K562 (cell line): ENCODE measurements around the gene HMGN3. TPM values are rescaled to one million over a fixed set of nuclear protein-coding genes. Genes with fewer than 3 reads are reported as not detected.

ENCODE experiments used
- ATAC-seq: fragments of 200-7000 bp; cut with Tn5 transposase; 3 replicates; pipeline ENCODE4 v1.9.1; 2020; ENCODE audit warnings: moderate library complexity
- BruUV-seq: library from RNA; stranded (reverse); fragments of 400-500 nt; replicated peaks from 2 replicates; lab custom pipeline; 2021; lab: Mats Ljungman, UMichigan
- CTCF ChIA-PET: fragments of 300-600 bp; formaldehyde crosslinking; extraction: SDS; loops from one replicate; lab custom pipeline; 2021; ENCODE audit warnings: low intra/inter-chr PET ratio; lab: Yijun Ruan, JAX
- POLR2A ChIA-PET: fragments of 300-600, 350-650 bp; sonication (Branson Sonifier 250); formaldehyde crosslinking; extraction: SDS; loops from one replicate; lab custom pipeline; 2021; ENCODE audit warnings: antibody characterized with exemption, inconsistent platforms; lab: Yijun Ruan, JAX
- DNase-seq, 4 experiments: peaks; one replicate each; pipeline versions ENCODE4 v3.0.0 to v3.0.0-alpha.2; 2011 to 2018; ENCODE audit warnings: low spot score in 3 of 4, mixed read lengths in 3 of 4; ENCODE audit errors: extremely low read depth in 1 of 4
- FAIRE-seq: peaks from 2 replicates; lab custom pipeline; 2011; peaks lifted over from hg19 to GRCh38; lab: Jason Lieb, UNC
- H2AFZ ChIP-seq: 2 replicates; pipeline ENCODE4 v1.6.0; 2011; ENCODE audit warnings: low read depth, low read length, control low read depth, inconsistent platforms
- H3K27ac ChIP-seq: fragments of 200-600 bp; 3 replicates; pipeline ENCODE4 v1.8.0; 2011; ENCODE audit warnings: low read depth, mild to moderate bottlenecking, control low read depth, inconsistent platforms, low read length, moderate library complexity, mixed read lengths; ENCODE audit errors: extremely low read depth
- H3K27me3 ChIP-seq, 2 experiments: fragments of 300-600 bp in 1 of 2; 2 replicates in 1 of 2; 3 replicates in 1 of 2; pipeline versions ENCODE4 v1.6.0 to v1.8.0; 2011; ENCODE audit warnings: inconsistent platforms in 2 of 2, low read length in 2 of 2, mild to moderate bottlenecking in 1 of 2, mixed read lengths in 1 of 2, moderate library complexity in 1 of 2; ENCODE audit not compliant: control insufficient read depth in 2 of 2, insufficient read depth in 2 of 2
- H3K36me3 ChIP-seq: fragments of 300-600 bp; 3 replicates; pipeline ENCODE4 v1.8.0; 2011; ENCODE audit warnings: mild to moderate bottlenecking, low read length, inconsistent platforms; ENCODE audit not compliant: control insufficient read depth, insufficient read depth
- H3K4me1 ChIP-seq, 2 experiments: fragments of 200-600 bp in 1 of 2; replicated peaks in 1 of 2; 2 replicates in 1 of 2; 3 replicates in 1 of 2; pipeline versions ENCODE4 v1.5.1 to v1.8.0; 2011; ENCODE audit warnings: inconsistent platforms in 2 of 2, low read length in 2 of 2, mild to moderate bottlenecking in 1 of 2, mixed read lengths in 1 of 2, moderate library complexity in 1 of 2; ENCODE audit not compliant: control insufficient read depth in 2 of 2, insufficient read depth in 2 of 2
- H3K4me2 ChIP-seq: 2 replicates; pipeline ENCODE4 v1.6.1; 2011; ENCODE audit warnings: low read length, control low read depth, inconsistent platforms, mixed read lengths; ENCODE audit not compliant: insufficient read depth
- H3K4me3 ChIP-seq: fragments of 200-600 bp; sonication (generic), shearing (Covaris generic); 2 replicates; pipeline ENCODE4 v1.5.1; 2016; ENCODE audit warnings: control low read depth, inconsistent platforms
- H3K79me2 ChIP-seq: fragments of 200-600 bp; 3 replicates; pipeline ENCODE4 v1.8.0; 2011; ENCODE audit warnings: low read length, inconsistent platforms; ENCODE audit not compliant: control insufficient read depth, insufficient read depth
- H3K9ac ChIP-seq, 2 experiments: 2 replicates each; pipeline versions ENCODE4 v1.6.0 to v1.6.1; 2011; ENCODE audit warnings: low read depth in 2 of 2, low read length in 2 of 2, control low read depth in 1 of 2, inconsistent platforms in 1 of 2, mild to moderate bottlenecking in 1 of 2, mixed read lengths in 1 of 2; ENCODE audit not compliant: insufficient read depth in 1 of 2
- H3K9me1 ChIP-seq: one replicate; pipeline ENCODE4 v1.6.0; 2011; ENCODE audit warnings: inconsistent platforms, mild to moderate bottlenecking, low read length, moderate library complexity; ENCODE audit not compliant: control insufficient read depth, insufficient read depth
- H3K9me3 ChIP-seq: replicated peaks from 2 replicates; pipeline ENCODE4 v1.5.1; 2011; ENCODE audit warnings: low read depth, low read length, inconsistent platforms; ENCODE audit not compliant: control insufficient read depth, insufficient read depth
- H4K20me1 ChIP-seq: replicated peaks from 2 replicates; pipeline ENCODE4 v1.6.1; 2011; ENCODE audit warnings: low read length, inconsistent platforms, mixed read lengths; ENCODE audit not compliant: control insufficient read depth, insufficient read depth
- KAT8 ChIP-seq: fragments of 450-650 bp; IDR thresholded peaks from 2 replicates; pipeline ENCODE4 v1.6.1; 2016; ENCODE audit warnings: low read depth, mild to moderate bottlenecking
- NFRKB ChIP-seq: fragments of 450-650 bp; IDR thresholded peaks from 2 replicates; pipeline ENCODE4 v1.6.1; 2016; ENCODE audit warnings: low read depth
- NONO ChIP-seq, 2 experiments: fragments of 200-400 bp in 1 of 2; fragments of 450-650 bp in 1 of 2; formaldehyde crosslinking in 1 of 2; IDR thresholded peaks; 2 replicates each; pipeline ENCODE4 v1.6.1; 2017; ENCODE audit warnings: low read depth in 2 of 2, mild to moderate bottlenecking in 2 of 2, moderate library complexity in 2 of 2, low read length in 1 of 2
- SPI1 ChIP-seq: IDR thresholded peaks from 2 replicates; pipeline ENCODE4 v1.6.1; 2011; ENCODE audit warnings: low read depth, low read length, control low read depth, borderline replicate concordance
- SRSF3 ChIP-seq: fragments of 200-400 bp; formaldehyde crosslinking; IDR thresholded peaks from 2 replicates; pipeline ENCODE4 v1.6.1; 2016; ENCODE audit warnings: mild to moderate bottlenecking, low read length, moderate library complexity; ENCODE audit not compliant: insufficient read depth
- ZNF184 ChIP-seq: sonication (generic); formaldehyde crosslinking; IDR thresholded peaks from 2 replicates; pipeline ENCODE4 v1.5.0; 2020; ENCODE audit warnings: missing genetic modification reagents
- ZNF41 ChIP-seq: fragments of 250-450 bp; sonication (Bioruptor Pico); conservative IDR thresholded peaks from 2 replicates; pipeline ENCODE4 v1.4.0; 2020; ENCODE audit warnings: mild to moderate bottlenecking
- ZNF695 ChIP-seq: fragments of 450-650 bp; formaldehyde crosslinking; IDR thresholded peaks from 2 replicates; pipeline ENCODE4 v1.4.0; 2020; ENCODE audit warnings: mild to moderate bottlenecking, moderate library complexity
- ZNF778 ChIP-seq: fragments of 450-650 bp; formaldehyde crosslinking; IDR thresholded peaks from 2 replicates; pipeline ENCODE4 v1.4.0; 2020; ENCODE audit warnings: mild to moderate bottlenecking, moderate library complexity
- WGBS: fragments of 100-300 bp; shearing (Covaris generic); methylation state at CpG from one replicate; pipeline ENCODE4 v1.1.6; 2016; ENCODE audit warnings: low coverage, mixed read lengths; ENCODE audit not compliant: insufficient coverage; ENCODE audit errors: missing lambda C conversion rate; 5-methylcytosine and 5-hydroxymethylcytosine counted together
- in situ Hi-C: fragments of 300-500 bp; cut with MboI; formaldehyde crosslinking; loops from 4 replicates; pipeline ENCODE4 v1.15.0; 2018; ENCODE audit warnings: inconsistent platforms, mixed read lengths
- intact Hi-C: fragments of 100-400 bp; cut with micrococcal nuclease; formaldehyde crosslinking; loops from 2 replicates; pipeline ENCODE4 v1.14.2; 2022
- polyA plus RNA-seq, 8 experiments: library from polyadenylated mRNA; depleted of rRNA in 4 of 8; stranded (reverse) in 5 of 8; unstranded in 3 of 8; fragments of >200 nt; fragmentation: Nextera tagmentation in 2 of 8; fragmentation: Illumina TruSeq in 1 of 8; extraction: Ambion mirVana in 2 of 8; extraction: Trizol in 1 of 8; gene quantifications; 2 replicates each; pipeline versions ENCODE4 v1.2.1 to v1.2.3, GENCODE V29; 2011 to 2014; ENCODE audit warnings: inconsistent platforms in 1 of 8, missing spikeins in 1 of 8
- total RNA-seq, 7 experiments: library from RNA; depleted of rRNA in 6 of 7; stranded (reverse); fragments of >200 nt in 6 of 7; fragmentation: Illumina TruSeq in 2 of 7; extraction: Trizol in 2 of 7; gene quantifications; 2 replicates each; pipeline versions ENCODE4 v1.2.1 to v1.2.3, GENCODE V29; 2011 to 2021; ENCODE audit warnings: low replicate concordance in 1 of 7

The HMGN3 gene
- total and polyA plus RNA-seq, 9 of the 15 experiments (the other 6 are each of a cell fraction or from before 2014, with no cell fraction given): 42.1 to 154 (median 88.1) TPM

GRCh38 chr6:79157961-79158644 is 76.4 kb downstream of the HMGN3 start:
- POLR2A ChIA-PET: no interaction called here
- BruUV-seq: no TSS peak
- H3K27me3 ChIP-seq: no peaks in the 10 kb centered on the region
- no peaks in the 10 kb centered on the region for H3K9me3 ChIP-seq
- H3K9ac ChIP-seq: no peak overlapping the region
- H3K4me1 ChIP-seq: no peaks in the 10 kb centered on the region
- H3K36me3 ChIP-seq: no peaks in the 10 kb centered on the region
- ATAC-seq (no peak), DNase-seq (no peak)
- WGBS: 0% methylated on average over 3 of the region's 3 CpGs
- CTCF ChIA-PET: no interaction called here
- no peak overlapping the region for H3K4me3 ChIP-seq
- no peak overlapping the region for H3K4me2 ChIP-seq
- no peak overlapping the region; the same call in 1 of the 2 replicates for H2AFZ ChIP-seq
- no peak overlapping the region for H3K27ac ChIP-seq
- no peaks in the 10 kb centered on the region for H3K9me1 ChIP-seq
- H4K20me1 ChIP-seq: no peaks in the 10 kb centered on the region
- in situ Hi-C loops (no loop called here), intact Hi-C loops (no loop called here)
- TF ChIP-seq ZNF41 (CRISPR knock-in tag) (no peak), ZNF695 (no peak), KAT8 (no peak), SPI1 (peak; percentile 90), NONO (IDR thresholded peaks at IDR 0.05; ENCODE audit: low read depth in 2 of 2, low read length in 1 of 2) (no peak), ZNF184 (CRISPR knock-in tag) (no peak), ZNF778 (CRISPR knock-in tag) (no peak), SRSF3 (no peak), NFRKB (no peak)
- TF ChIP-seq, all 486 proteins: peak for 1
- H3K79me2 ChIP-seq: no peaks in the 10 kb centered on the region
- FAIRE-seq: no peak
